Measurements from ENCODE around the gene USP6NL. TPM values are rescaled to one million over a fixed set of nuclear protein-coding genes. Genes with fewer than 3 reads are reported as not detected.

USP6NL gene
- total RNA-seq, 1 experiment from 2014 or later = 24.6 TPM

- no peak for DNase-seq (ENCODE audit: low read depth, low spot score)
- H2AFZ ChIP-seq (ENCODE audit: low read depth, low read length, poor library complexity, severe bottlenecking) = no peak overlapping the region
- peaks cover 24 to 47% of the 10 kb centered on the region in 2 experiments for H3K4me1 ChIP-seq (ENCODE audit: control insufficient read depth in 1 of 2, insufficient read depth in 2 of 2, low read length in 2 of 2)
- H3K27ac ChIP-seq (ENCODE audit: low read depth, low read length) = no peak overlapping the region
- TF ChIP-seq RAD21 (IDR thresholded peaks at IDR 0.05; ENCODE audit: low read depth) (no peak), CEBPB (IDR thresholded peaks at IDR 0.05; ENCODE audit: low read depth) (no peak), SIN3A (IDR thresholded peaks at IDR 0.05; ENCODE audit: low read depth) (no peak), YY1 (IDR thresholded peaks at IDR 0.05; ENCODE audit: extremely low read depth, insufficient replicate concordance, low read depth, low read length) (no peak), POLR2AphosphoS5 (IDR thresholded peaks at IDR 0.05; ENCODE audit: low read depth, low read length) (no peak), FOSL1 (IDR thresholded peaks at IDR 0.05; ENCODE audit: low read depth) (no peak), ZNF274 (IDR thresholded peaks at IDR 0.05; ENCODE audit: low read depth, low read length) (no peak), ZFX (IDR thresholded peaks at IDR 0.05) (no peak), SP1 (IDR thresholded peaks at IDR 0.05; ENCODE audit: low read depth) (no peak), ELF1 (IDR thresholded peaks at IDR 0.05; ENCODE audit: borderline replicate concordance, low read depth) (no peak)
- TF ChIP-seq, protein P1, sequence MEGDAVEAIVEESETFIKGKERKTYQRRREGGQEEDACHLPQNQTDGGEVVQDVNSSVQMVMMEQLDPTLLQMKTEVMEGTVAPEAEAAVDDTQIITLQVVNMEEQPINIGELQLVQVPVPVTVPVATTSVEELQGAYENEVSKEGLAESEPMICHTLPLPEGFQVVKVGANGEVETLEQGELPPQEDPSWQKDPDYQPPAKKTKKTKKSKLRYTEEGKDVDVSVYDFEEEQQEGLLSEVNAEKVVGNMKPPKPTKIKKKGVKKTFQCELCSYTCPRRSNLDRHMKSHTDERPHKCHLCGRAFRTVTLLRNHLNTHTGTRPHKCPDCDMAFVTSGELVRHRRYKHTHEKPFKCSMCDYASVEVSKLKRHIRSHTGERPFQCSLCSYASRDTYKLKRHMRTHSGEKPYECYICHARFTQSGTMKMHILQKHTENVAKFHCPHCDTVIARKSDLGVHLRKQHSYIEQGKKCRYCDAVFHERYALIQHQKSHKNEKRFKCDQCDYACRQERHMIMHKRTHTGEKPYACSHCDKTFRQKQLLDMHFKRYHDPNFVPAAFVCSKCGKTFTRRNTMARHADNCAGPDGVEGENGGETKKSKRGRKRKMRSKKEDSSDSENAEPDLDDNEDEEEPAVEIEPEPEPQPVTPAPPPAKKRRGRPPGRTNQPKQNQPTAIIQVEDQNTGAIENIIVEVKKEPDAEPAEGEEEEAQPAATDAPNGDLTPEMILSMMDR (IDR thresholded peaks at IDR 0.05 in 2 of 3, conservative IDR thresholded peaks at IDR 0.05 in 1 of 3; ENCODE audit: borderline replicate concordance in 1 of 3, insufficient read depth in 1 of 3, low read depth in 2 of 3, low read length in 2 of 3) = no peak
- H3K79me2 ChIP-seq (ENCODE audit: insufficient read depth, low read length) = peaks cover 69% of the 10 kb centered on the region
- peak overlapping the region; percentile 88 for H3K4me2 ChIP-seq (ENCODE audit: low read length)
- no peaks in the 10 kb centered on the region for H3K9me2 ChIP-seq (ENCODE audit: insufficient read depth)
- H3K9me3 ChIP-seq (ENCODE audit: control insufficient read depth in 1 of 2, insufficient read depth in 1 of 2, low read depth in 1 of 2, low read length in 2 of 2) = no peaks in the 10 kb centered on the region
- intact Hi-C loops (cut with micrococcal nuclease) = no loop called here
- no TSS peak for BruUV-seq (replicated peaks)
- peak overlapping the region in 1 of 2 experiments; percentile 80; a peak in 2 of 4 replicates for H3K4me3 ChIP-seq (replicated peaks in 1 of 2; ENCODE audit: low read depth in 1 of 2, low read length in 2 of 2)
- H3K27me3 ChIP-seq (ENCODE audit: insufficient read depth, low read length) = no peaks in the 10 kb centered on the region
- no peak overlapping the region for H3K9ac ChIP-seq (ENCODE audit: low read length)
- ChIA-PET CTCF (no interaction called here), POLR2A (no interaction called here), RAD21 (ENCODE audit: low non-redundant PET in 1 of 2, low total read pairs in 2 of 2, uncharacterized antibody in 2 of 2, unreplicated experiment in 2 of 2) (no interaction called here)
- no peak for ATAC-seq
- no peaks in the 10 kb centered on the region for H3K36me3 ChIP-seq (ENCODE audit: control insufficient read depth in 1 of 2, insufficient read depth in 2 of 2, low read length in 2 of 2)
- H4K20me1 ChIP-seq (ENCODE audit: insufficient read depth) = no peaks in the 10 kb centered on the region
Observed at GRCh38 chr10:11609052-11609451, 2.4 kb downstream of the USP6NL start.
